HEK293 (cell line): Measurements from ENCODE around the gene TBC1D22A.

ENCODE experiments used
- CTCF ChIA-PET: fragments of 350-600 bp; formaldehyde crosslinking; extraction: SDS; loops from one replicate; lab custom pipeline; 2021; ENCODE audit warnings: antibody characterized with exemption; lab: Yijun Ruan, JAX
- POLR2A ChIA-PET: fragments of 300-600 bp; formaldehyde crosslinking; extraction: SDS; loops from one replicate; lab custom pipeline; 2020; ENCODE audit warnings: antibody characterized with exemption, inconsistent platforms; lab: Yijun Ruan, JAX
- H3K27ac ChIP-seq: fragments of 200-500 bp; sonication (Bioruptor generic); 2 replicates; pipeline ENCODE4 v1.5.1; 2014; ENCODE audit warnings: low read depth, low read length, control low read depth, inconsistent platforms; ENCODE audit errors: extremely low read depth
- H3K36me3 ChIP-seq, 2 experiments: fragments of 200-500 bp in 1 of 2; sonication (Bioruptor generic) in 1 of 2; 1 replicate in 1 of 2; 2 replicates in 1 of 2; pipeline ENCODE4 v1.5.1; 2014 to 2017; ENCODE audit warnings: inconsistent platforms in 2 of 2, low read length in 2 of 2; ENCODE audit not compliant: control insufficient read depth in 2 of 2, insufficient read depth in 1 of 2
- H3K4me1 ChIP-seq: fragments of 200-500 bp; sonication (Bioruptor generic); 2 replicates; pipeline ENCODE4 v1.5.1; 2014; ENCODE audit warnings: mild to moderate bottlenecking, low read length, inconsistent platforms; ENCODE audit not compliant: control insufficient read depth, insufficient read depth
- H3K4me3 ChIP-seq: 2 replicates; pipeline ENCODE4 v1.5.1; 2011; ENCODE audit warnings: low read depth, mild to moderate bottlenecking, control low read depth, low read length, moderate library complexity
- H3K9me3 ChIP-seq: fragments of 200-500 bp; sonication (Bioruptor generic); 2 replicates; pipeline ENCODE4 v1.5.1; 2014; ENCODE audit warnings: low read depth, low read length, inconsistent platforms; ENCODE audit not compliant: control insufficient read depth, insufficient read depth
- HOXC10 ChIP-seq: sonication (generic); formaldehyde crosslinking; IDR thresholded peaks from 2 replicates; pipeline ENCODE4 v1.8.1; 2023; ENCODE audit warnings: mild to moderate bottlenecking, missing genetic modification reagents
- KLF8 ChIP-seq: fragments of 450-650 bp; formaldehyde crosslinking; IDR thresholded peaks from 2 replicates; pipeline ENCODE4 v1.5.1; 2016; ENCODE audit warnings: missing biosample characterization, missing genetic modification characterization
- KLF9 ChIP-seq: fragments of 450-650 bp; formaldehyde crosslinking; IDR thresholded peaks from 2 replicates; pipeline ENCODE4 v1.5.1; 2016; ENCODE audit warnings: missing biosample characterization, missing genetic modification characterization, low read depth
- MEIS1 ChIP-seq: sonication (generic); formaldehyde crosslinking; IDR thresholded peaks from 2 replicates; pipeline ENCODE4 v1.8.1; 2022; ENCODE audit warnings: missing genetic modification reagents, mild to moderate bottlenecking, borderline replicate concordance
- OSR2 ChIP-seq: fragments of 450-650 bp; formaldehyde crosslinking; IDR thresholded peaks from 2 replicates; pipeline ENCODE4 v1.5.1; 2016; ENCODE audit warnings: missing biosample characterization, missing genetic modification characterization
- PATZ1 ChIP-seq: fragments of 450-650 bp; formaldehyde crosslinking; IDR thresholded peaks from 2 replicates; pipeline ENCODE4 v1.5.1; 2016; ENCODE audit warnings: missing biosample characterization, missing genetic modification characterization
- SP7 ChIP-seq: fragments of 450-650 bp; formaldehyde crosslinking; IDR thresholded peaks from 2 replicates; pipeline ENCODE4 v1.5.1; 2016; ENCODE audit warnings: missing biosample characterization, missing genetic modification characterization
- ZBTB7A ChIP-seq: fragments of 450-650 bp; formaldehyde crosslinking; IDR thresholded peaks from 2 replicates; pipeline ENCODE4 v1.5.1; 2016; ENCODE audit warnings: low read depth, missing biosample characterization, missing genetic modification characterization
- ZNF350 ChIP-seq: fragments of 450-650 bp; formaldehyde crosslinking; IDR thresholded peaks from 2 replicates; pipeline ENCODE4 v1.5.0; 2017; ENCODE audit warnings: missing biosample characterization, mild to moderate bottlenecking, missing genetic modification characterization
- ZNF529 ChIP-seq: fragments of 450-650 bp; formaldehyde crosslinking; IDR thresholded peaks from 2 replicates; pipeline ENCODE4 v1.5.1; 2017; ENCODE audit warnings: missing genetic modification characterization, missing biosample characterization; ENCODE audit not compliant: insufficient replicate concordance
- ZNF639 ChIP-seq: fragments of 450-650 bp; formaldehyde crosslinking; IDR thresholded peaks from 2 replicates; pipeline ENCODE4 v1.5.1; 2016; ENCODE audit warnings: missing biosample characterization, missing genetic modification characterization
- ZNF658 ChIP-seq: fragments of 450-650 bp; formaldehyde crosslinking; IDR thresholded peaks from 2 replicates; pipeline ENCODE4; 2016; ENCODE audit warnings: missing biosample characterization, missing genetic modification characterization
- ZNF843 ChIP-seq: fragments of 450-650 bp; formaldehyde crosslinking; IDR thresholded peaks from 2 replicates; pipeline ENCODE4 v1.5.1; 2016; ENCODE audit warnings: missing biosample characterization, missing genetic modification characterization
- TF ChIP-seq, protein P1 (sequence below): fragments of 450-650 bp; formaldehyde crosslinking; IDR thresholded peaks from 2 replicates; pipeline ENCODE4 v1.5.1; 2016; ENCODE audit warnings: missing biosample characterization, missing genetic modification characterization, borderline replicate concordance
- TF ChIP-seq, protein P2 (sequence below): fragments of 450-650 bp; formaldehyde crosslinking; IDR thresholded peaks from 2 replicates; pipeline ENCODE4 v1.5.1; 2017; ENCODE audit warnings: missing biosample characterization, missing genetic modification characterization
- TF ChIP-seq, protein P3 (sequence below): fragments of 450-650 bp; formaldehyde crosslinking; IDR thresholded peaks from 2 replicates; pipeline ENCODE4 v1.5.1; 2016; ENCODE audit warnings: missing biosample characterization, missing genetic modification characterization

Gene TBC1D22A

GRCh38 chr22:46895753-46896152, 133.3 kb downstream of the TBC1D22A start:
- no peak overlapping the region for H3K4me3 ChIP-seq
- H3K27ac ChIP-seq = no peak overlapping the region
- TF ChIP-seq, protein P1, sequence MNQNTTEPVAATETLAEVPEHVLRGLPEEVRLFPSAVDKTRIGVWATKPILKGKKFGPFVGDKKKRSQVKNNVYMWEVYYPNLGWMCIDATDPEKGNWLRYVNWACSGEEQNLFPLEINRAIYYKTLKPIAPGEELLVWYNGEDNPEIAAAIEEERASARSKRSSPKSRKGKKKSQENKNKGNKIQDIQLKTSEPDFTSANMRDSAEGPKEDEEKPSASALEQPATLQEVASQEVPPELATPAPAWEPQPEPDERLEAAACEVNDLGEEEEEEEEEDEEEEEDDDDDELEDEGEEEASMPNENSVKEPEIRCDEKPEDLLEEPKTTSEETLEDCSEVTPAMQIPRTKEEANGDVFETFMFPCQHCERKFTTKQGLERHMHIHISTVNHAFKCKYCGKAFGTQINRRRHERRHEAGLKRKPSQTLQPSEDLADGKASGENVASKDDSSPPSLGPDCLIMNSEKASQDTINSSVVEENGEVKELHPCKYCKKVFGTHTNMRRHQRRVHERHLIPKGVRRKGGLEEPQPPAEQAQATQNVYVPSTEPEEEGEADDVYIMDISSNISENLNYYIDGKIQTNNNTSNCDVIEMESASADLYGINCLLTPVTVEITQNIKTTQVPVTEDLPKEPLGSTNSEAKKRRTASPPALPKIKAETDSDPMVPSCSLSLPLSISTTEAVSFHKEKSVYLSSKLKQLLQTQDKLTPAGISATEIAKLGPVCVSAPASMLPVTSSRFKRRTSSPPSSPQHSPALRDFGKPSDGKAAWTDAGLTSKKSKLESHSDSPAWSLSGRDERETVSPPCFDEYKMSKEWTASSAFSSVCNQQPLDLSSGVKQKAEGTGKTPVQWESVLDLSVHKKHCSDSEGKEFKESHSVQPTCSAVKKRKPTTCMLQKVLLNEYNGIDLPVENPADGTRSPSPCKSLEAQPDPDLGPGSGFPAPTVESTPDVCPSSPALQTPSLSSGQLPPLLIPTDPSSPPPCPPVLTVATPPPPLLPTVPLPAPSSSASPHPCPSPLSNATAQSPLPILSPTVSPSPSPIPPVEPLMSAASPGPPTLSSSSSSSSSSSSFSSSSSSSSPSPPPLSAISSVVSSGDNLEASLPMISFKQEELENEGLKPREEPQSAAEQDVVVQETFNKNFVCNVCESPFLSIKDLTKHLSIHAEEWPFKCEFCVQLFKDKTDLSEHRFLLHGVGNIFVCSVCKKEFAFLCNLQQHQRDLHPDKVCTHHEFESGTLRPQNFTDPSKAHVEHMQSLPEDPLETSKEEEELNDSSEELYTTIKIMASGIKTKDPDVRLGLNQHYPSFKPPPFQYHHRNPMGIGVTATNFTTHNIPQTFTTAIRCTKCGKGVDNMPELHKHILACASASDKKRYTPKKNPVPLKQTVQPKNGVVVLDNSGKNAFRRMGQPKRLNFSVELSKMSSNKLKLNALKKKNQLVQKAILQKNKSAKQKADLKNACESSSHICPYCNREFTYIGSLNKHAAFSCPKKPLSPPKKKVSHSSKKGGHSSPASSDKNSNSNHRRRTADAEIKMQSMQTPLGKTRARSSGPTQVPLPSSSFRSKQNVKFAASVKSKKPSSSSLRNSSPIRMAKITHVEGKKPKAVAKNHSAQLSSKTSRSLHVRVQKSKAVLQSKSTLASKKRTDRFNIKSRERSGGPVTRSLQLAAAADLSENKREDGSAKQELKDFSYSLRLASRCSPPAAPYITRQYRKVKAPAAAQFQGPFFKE = no peak
- TF ChIP-seq, all 188 proteins: peak for 0
- POLR2A ChIA-PET = no interaction called here
- Histone ChIP-seq H3K36me3 (peaks cover 0 to 42% of the 10 kb centered on the region in 2 experiments; a peak in 2 of 3 replicates), H3K4me1 (no peaks in the 10 kb centered on the region), H3K9me3 (no peaks in the 10 kb centered on the region)
- CTCF ChIA-PET = interaction anchor here (0.6 to 1.4 kb wide), 2 partner anchors 17 to 93 kb away, joined by 3 to 4 read pairs; no protein-coding TSS in a partner anchor

GRCh38 chr22:46896166-46896565, 133.7 kb downstream of the TBC1D22A start:
- H3K36me3 ChIP-seq = peaks cover 0 to 42% of the 10 kb centered on the region in 2 experiments; a peak in 2 of 3 replicates
- ChIA-PET POLR2A (no interaction called here), CTCF (interaction anchor here (1.4 kb wide), 1 partner anchor 93 kb away, joined by 4 read pairs; no protein-coding TSS in a partner anchor)
- TF ChIP-seq ZNF350 = no peak
- TF ChIP-seq SP7 = no peak
- TF ChIP-seq, protein P2, sequence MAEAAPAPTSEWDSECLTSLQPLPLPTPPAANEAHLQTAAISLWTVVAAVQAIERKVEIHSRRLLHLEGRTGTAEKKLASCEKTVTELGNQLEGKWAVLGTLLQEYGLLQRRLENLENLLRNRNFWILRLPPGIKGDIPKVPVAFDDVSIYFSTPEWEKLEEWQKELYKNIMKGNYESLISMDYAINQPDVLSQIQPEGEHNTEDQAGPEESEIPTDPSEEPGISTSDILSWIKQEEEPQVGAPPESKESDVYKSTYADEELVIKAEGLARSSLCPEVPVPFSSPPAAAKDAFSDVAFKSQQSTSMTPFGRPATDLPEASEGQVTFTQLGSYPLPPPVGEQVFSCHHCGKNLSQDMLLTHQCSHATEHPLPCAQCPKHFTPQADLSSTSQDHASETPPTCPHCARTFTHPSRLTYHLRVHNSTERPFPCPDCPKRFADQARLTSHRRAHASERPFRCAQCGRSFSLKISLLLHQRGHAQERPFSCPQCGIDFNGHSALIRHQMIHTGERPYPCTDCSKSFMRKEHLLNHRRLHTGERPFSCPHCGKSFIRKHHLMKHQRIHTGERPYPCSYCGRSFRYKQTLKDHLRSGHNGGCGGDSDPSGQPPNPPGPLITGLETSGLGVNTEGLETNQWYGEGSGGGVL = no peak
- no peak for TF ChIP-seq KLF8 (tag by site-specific recombination)
- no peak for TF ChIP-seq ZNF843
- no peak for TF ChIP-seq HOXC10 (CRISPR knock-in tag)
- no peak for TF ChIP-seq ZBTB7A (tag by site-specific recombination)
- TF ChIP-seq ZNF529 (tag by site-specific recombination) = no peak
- no peaks in the 10 kb centered on the region for H3K4me1 ChIP-seq
- no peak overlapping the region for H3K4me3 ChIP-seq
- no peak overlapping the region for H3K27ac ChIP-seq
- H3K9me3 ChIP-seq = no peaks in the 10 kb centered on the region

- H3K9me3 ChIP-seq = no peaks in the 10 kb centered on the region
- POLR2A ChIA-PET = interaction anchor here (1.2 kb wide), 1 partner anchor 134 kb away, joined by 3 read pairs; the partner anchor contains the start of gene TBC1D22A
- H3K4me3 ChIP-seq = no peak overlapping the region
- peaks cover 0 to 42% of the 10 kb centered on the region in 2 experiments; a peak in 2 of 3 replicates for H3K36me3 ChIP-seq
- CTCF ChIA-PET = interaction anchor here (1.4 kb wide), 1 partner anchor 94 kb away, joined by 4 read pairs; no protein-coding TSS in a partner anchor
- H3K27ac ChIP-seq = no peak overlapping the region
- no peaks in the 10 kb centered on the region for H3K4me1 ChIP-seq
- no peak for TF ChIP-seq PATZ1
- no peak for TF ChIP-seq ZNF639 (tag by site-specific recombination)
- TF ChIP-seq KLF8 (tag by site-specific recombination) = no peak
- TF ChIP-seq MEIS1 = no peak
- TF ChIP-seq OSR2 = no peak
- TF ChIP-seq, protein P3, sequence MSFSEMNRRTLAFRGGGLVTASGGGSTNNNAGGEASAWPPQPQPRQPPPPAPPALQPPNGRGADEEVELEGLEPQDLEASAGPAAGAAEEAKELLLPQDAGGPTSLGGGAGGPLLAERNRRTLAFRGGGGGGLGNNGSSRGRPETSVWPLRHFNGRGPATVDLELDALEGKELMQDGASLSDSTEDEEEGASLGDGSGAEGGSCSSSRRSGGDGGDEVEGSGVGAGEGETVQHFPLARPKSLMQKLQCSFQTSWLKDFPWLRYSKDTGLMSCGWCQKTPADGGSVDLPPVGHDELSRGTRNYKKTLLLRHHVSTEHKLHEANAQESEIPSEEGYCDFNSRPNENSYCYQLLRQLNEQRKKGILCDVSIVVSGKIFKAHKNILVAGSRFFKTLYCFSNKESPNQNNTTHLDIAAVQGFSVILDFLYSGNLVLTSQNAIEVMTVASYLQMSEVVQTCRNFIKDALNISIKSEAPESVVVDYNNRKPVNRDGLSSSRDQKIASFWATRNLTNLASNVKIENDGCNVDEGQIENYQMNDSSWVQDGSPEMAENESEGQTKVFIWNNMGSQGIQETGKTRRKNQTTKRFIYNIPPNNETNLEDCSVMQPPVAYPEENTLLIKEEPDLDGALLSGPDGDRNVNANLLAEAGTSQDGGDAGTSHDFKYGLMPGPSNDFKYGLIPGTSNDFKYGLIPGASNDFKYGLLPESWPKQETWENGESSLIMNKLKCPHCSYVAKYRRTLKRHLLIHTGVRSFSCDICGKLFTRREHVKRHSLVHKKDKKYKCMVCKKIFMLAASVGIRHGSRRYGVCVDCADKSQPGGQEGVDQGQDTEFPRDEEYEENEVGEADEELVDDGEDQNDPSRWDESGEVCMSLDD (tag by site-specific recombination) = no peak
- TF ChIP-seq ZNF658 (tag by site-specific recombination) = no peak
- TF ChIP-seq KLF9 (tag by site-specific recombination) = no peak
These were observed 134.3 kb downstream of the TBC1D22A start for GRCh38 chr22:46896568-46897245.
